ENCODE data around the gene SH3BP5. TPM values are rescaled to one million over a fixed set of nuclear protein-coding genes. Genes with fewer than 3 reads are reported as not detected.

SH3BP5 gene
- total RNA-seq, 1 experiment from 2014 or later: 13.9 TPM

DNA sequence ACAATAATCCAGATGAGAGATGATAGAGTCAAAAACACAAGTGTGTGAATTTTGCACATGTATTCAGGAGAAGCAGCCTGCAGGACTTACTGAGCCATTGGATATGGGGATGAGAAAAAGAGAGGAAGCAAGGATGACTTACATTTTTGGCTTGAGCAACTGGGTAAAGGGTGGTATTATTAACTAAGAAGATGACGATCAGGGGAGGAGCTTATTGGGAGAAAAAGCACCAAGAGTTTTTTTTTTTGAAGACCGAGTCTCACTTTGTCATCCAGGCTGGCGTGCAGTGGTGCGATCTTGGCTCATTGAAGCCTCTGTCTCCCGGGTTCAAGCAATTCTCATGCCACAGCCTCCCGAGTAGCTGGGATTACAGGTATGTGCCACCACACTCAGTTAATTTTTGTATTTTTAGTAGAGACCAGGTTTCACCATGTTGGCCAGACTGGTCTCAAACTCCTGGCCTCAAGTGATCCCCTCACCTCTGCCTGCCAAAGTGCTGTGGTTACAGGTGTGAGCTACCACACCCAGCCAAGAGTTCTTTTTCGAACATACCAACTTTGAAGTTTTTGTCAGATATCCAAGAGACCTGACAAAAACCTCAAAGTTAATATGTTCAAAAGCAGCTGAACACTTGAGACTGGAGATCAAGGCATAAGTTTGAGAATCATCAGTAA is 14.8 kb upstream of the SH3BP5 start:
- Histone ChIP-seq H3K27ac (ENCODE audit: low read depth, low read length) (no peak overlapping the region), H3K4me3 (replicated peaks in 1 of 2; ENCODE audit: low read depth in 1 of 2, low read length in 2 of 2) (no peak overlapping the region), H3K9me3 (ENCODE audit: control insufficient read depth in 1 of 2, insufficient read depth in 1 of 2, low read depth in 1 of 2, low read length in 2 of 2) (no peaks in the 10 kb centered on the region), H3K27me3 (ENCODE audit: insufficient read depth, low read length) (no peaks in the 10 kb centered on the region), H3K4me2 (ENCODE audit: low read length) (peak overlapping the region; percentile 8; the same call in 1 of the 2 replicates), H3K9me2 (ENCODE audit: insufficient read depth) (no peaks in the 10 kb centered on the region), H3K79me2 (ENCODE audit: insufficient read depth, low read length) (no peaks in the 10 kb centered on the region), H4K20me1 (ENCODE audit: insufficient read depth) (no peaks in the 10 kb centered on the region), H2AFZ (ENCODE audit: low read depth, low read length, poor library complexity, severe bottlenecking) (no peak overlapping the region), H3K9ac (ENCODE audit: low read length) (no peak overlapping the region), H3K36me3 (ENCODE audit: control insufficient read depth in 1 of 2, insufficient read depth in 2 of 2, low read length in 2 of 2) (no peaks in the 10 kb centered on the region), H3K4me1 (ENCODE audit: control insufficient read depth in 1 of 2, insufficient read depth in 2 of 2, low read length in 2 of 2) (peaks cover 0 to 10% of the 10 kb centered on the region in 2 experiments; a peak in 3 of 4 replicates)
- intact Hi-C loops (cut with micrococcal nuclease): no loop called here
- ChIA-PET CTCF (interaction anchor here (1.0 kb wide), 1 partner anchor 15 kb away, joined by 3 read pairs; no protein-coding TSS in a partner anchor), POLR2A (no interaction called here), RAD21 (ENCODE audit: low non-redundant PET in 1 of 2, low total read pairs in 2 of 2, uncharacterized antibody in 2 of 2, unreplicated experiment in 2 of 2) (no interaction called here)
- BruUV-seq (replicated peaks): no TSS peak
- ATAC-seq: peak; percentile 32; the same call in 1 of the 2 replicates
- no peak for DNase-seq (ENCODE audit: low read depth, low spot score)
- TF ChIP-seq, protein P1, sequence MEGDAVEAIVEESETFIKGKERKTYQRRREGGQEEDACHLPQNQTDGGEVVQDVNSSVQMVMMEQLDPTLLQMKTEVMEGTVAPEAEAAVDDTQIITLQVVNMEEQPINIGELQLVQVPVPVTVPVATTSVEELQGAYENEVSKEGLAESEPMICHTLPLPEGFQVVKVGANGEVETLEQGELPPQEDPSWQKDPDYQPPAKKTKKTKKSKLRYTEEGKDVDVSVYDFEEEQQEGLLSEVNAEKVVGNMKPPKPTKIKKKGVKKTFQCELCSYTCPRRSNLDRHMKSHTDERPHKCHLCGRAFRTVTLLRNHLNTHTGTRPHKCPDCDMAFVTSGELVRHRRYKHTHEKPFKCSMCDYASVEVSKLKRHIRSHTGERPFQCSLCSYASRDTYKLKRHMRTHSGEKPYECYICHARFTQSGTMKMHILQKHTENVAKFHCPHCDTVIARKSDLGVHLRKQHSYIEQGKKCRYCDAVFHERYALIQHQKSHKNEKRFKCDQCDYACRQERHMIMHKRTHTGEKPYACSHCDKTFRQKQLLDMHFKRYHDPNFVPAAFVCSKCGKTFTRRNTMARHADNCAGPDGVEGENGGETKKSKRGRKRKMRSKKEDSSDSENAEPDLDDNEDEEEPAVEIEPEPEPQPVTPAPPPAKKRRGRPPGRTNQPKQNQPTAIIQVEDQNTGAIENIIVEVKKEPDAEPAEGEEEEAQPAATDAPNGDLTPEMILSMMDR (IDR thresholded peaks at IDR 0.05 in 2 of 3, conservative IDR thresholded peaks at IDR 0.05 in 1 of 3; ENCODE audit: borderline replicate concordance in 1 of 3, insufficient read depth in 1 of 3, low read depth in 2 of 3, low read length in 2 of 3): no peak
- TF ChIP-seq RAD21 (IDR thresholded peaks at IDR 0.05; ENCODE audit: low read depth) (no peak), SIN3A (IDR thresholded peaks at IDR 0.05; ENCODE audit: low read depth) (no peak), EGR1 (IDR thresholded peaks at IDR 0.05; ENCODE audit: low read depth) (no peak), ELF1 (IDR thresholded peaks at IDR 0.05; ENCODE audit: borderline replicate concordance, low read depth) (no peak), EZH2 (IDR thresholded peaks at IDR 0.05) (no peak), CBX3 (IDR thresholded peaks at IDR 0.05; ENCODE audit: low read depth) (no peak), TCF7L2 (IDR thresholded peaks at IDR 0.05; ENCODE audit: borderline replicate concordance, extremely low read depth, insufficient read depth, insufficient read length) (no peak), CEBPB (IDR thresholded peaks at IDR 0.05; ENCODE audit: low read depth) (no peak), POLR2A (IDR thresholded peaks at IDR 0.05; ENCODE audit: borderline replicate concordance, extremely low read depth, insufficient read depth, insufficient read length) (no peak), FOSL1 (IDR thresholded peaks at IDR 0.05; ENCODE audit: low read depth) (no peak), JUND (IDR thresholded peaks at IDR 0.05) (no peak), SRF (IDR thresholded peaks at IDR 0.05; ENCODE audit: low read depth) (no peak)
- TF ChIP-seq, protein P2, sequence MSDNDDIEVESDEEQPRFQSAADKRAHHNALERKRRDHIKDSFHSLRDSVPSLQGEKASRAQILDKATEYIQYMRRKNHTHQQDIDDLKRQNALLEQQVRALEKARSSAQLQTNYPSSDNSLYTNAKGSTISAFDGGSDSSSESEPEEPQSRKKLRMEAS (IDR thresholded peaks at IDR 0.05): no peak
- TF ChIP-seq, protein P3, sequence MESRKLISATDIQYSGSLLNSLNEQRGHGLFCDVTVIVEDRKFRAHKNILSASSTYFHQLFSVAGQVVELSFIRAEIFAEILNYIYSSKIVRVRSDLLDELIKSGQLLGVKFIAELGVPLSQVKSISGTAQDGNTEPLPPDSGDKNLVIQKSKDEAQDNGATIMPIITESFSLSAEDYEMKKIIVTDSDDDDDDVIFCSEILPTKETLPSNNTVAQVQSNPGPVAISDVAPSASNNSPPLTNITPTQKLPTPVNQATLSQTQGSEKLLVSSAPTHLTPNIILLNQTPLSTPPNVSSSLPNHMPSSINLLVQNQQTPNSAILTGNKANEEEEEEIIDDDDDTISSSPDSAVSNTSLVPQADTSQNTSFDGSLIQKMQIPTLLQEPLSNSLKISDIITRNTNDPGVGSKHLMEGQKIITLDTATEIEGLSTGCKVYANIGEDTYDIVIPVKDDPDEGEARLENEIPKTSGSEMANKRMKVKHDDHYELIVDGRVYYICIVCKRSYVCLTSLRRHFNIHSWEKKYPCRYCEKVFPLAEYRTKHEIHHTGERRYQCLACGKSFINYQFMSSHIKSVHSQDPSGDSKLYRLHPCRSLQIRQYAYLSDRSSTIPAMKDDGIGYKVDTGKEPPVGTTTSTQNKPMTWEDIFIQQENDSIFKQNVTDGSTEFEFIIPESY (IDR thresholded peaks at IDR 0.05; ENCODE audit: extremely low read depth, insufficient replicate concordance, low read length): no peak
